Panc1 (cell line): ENCODE measurements around the gene DDC. TPM values are rescaled to one million over a fixed set of nuclear protein-coding genes. Genes with fewer than 3 reads are reported as not detected.

Experiments used
- ATAC-seq: fragments of 200-7000 bp; cut with Tn5 transposase; 2 replicates; pipeline ENCODE4 v1.9.1; 2020; ENCODE audit warnings: mild to moderate bottlenecking, moderate library complexity
- BruUV-seq: library from RNA; stranded (reverse); fragments of 400-500 nt; replicated peaks from 2 replicates; lab custom pipeline; 2021; lab: Mats Ljungman, UMichigan
- CTCF ChIA-PET: fragments of 300-600 bp; sonication (Branson Sonifier 250); formaldehyde crosslinking; loops from one replicate; lab custom pipeline; 2022; ENCODE audit warnings: antibody characterized with exemption; lab: Charles Lee
- POLR2A ChIA-PET: fragments of 300-600 bp; sonication (Branson Sonifier 250); formaldehyde crosslinking; loops from one replicate; lab custom pipeline; 2022; ENCODE audit warnings: antibody characterized with exemption; lab: Charles Lee
- DNase-seq: peaks from one replicate; pipeline ENCODE4 v3.0.0-alpha.2; 2010; ENCODE audit warnings: low read depth, low spot score
- H3K27ac ChIP-seq: 2 replicates; pipeline ENCODE4 v1.5.1; 2011; ENCODE audit warnings: mild to moderate bottlenecking, low read length, inconsistent platforms
- H3K27me3 ChIP-seq: fragments of 200-500 bp; sonication (Bioruptor generic); 2 replicates; pipeline ENCODE4 v1.6.0; 2014; ENCODE audit warnings: low read length, inconsistent platforms; ENCODE audit not compliant: control insufficient read depth, insufficient read depth
- H3K36me3 ChIP-seq: fragments of 200-500 bp; sonication (Bioruptor generic); 2 replicates; pipeline ENCODE4 v1.5.1; 2014; ENCODE audit warnings: inconsistent platforms, mild to moderate bottlenecking, low read length, moderate library complexity; ENCODE audit not compliant: control insufficient read depth, insufficient read depth
- H3K4me1 ChIP-seq: 2 replicates; pipeline ENCODE4 v1.5.1; 2011; ENCODE audit warnings: inconsistent platforms, mild to moderate bottlenecking, low read length, moderate library complexity; ENCODE audit not compliant: control insufficient read depth, insufficient read depth
- H3K4me3 ChIP-seq, 2 experiments: 2 replicates each; pipeline ENCODE4 v1.5.1; 2011 to 2012; ENCODE audit warnings: low read depth in 2 of 2, low read length in 2 of 2, mild to moderate bottlenecking in 2 of 2, inconsistent platforms in 1 of 2, moderate library complexity in 1 of 2
- H3K9me3 ChIP-seq: fragments of 200-500 bp; sonication (Bioruptor generic); 2 replicates; pipeline ENCODE4 v1.5.1; 2014; ENCODE audit warnings: low read depth, mild to moderate bottlenecking, inconsistent platforms, low read length, moderate library complexity; ENCODE audit not compliant: control insufficient read depth, insufficient read depth
- CTCF ChIP-seq: fragments of 450-650 bp; IDR thresholded peaks from 2 replicates; pipeline ENCODE4 v1.5.1; 2017; ENCODE audit warnings: mild to moderate bottlenecking
- POLR2AphosphoS5 ChIP-seq: IDR thresholded peaks from 2 replicates; pipeline ENCODE4 v1.6.1; 2012; ENCODE audit warnings: mild to moderate bottlenecking, low read depth, low read length, moderate library complexity
- REST ChIP-seq, 2 experiments: IDR thresholded peaks; 2 replicates each; pipeline ENCODE4 v1.6.1; 2011 to 2012; ENCODE audit warnings: low read depth in 2 of 2, control low read depth in 1 of 2, low read length in 1 of 2, mild to moderate bottlenecking in 1 of 2, moderate library complexity in 1 of 2; ENCODE audit not compliant: insufficient read depth in 1 of 2
- SIN3A ChIP-seq: IDR thresholded peaks from 2 replicates; pipeline ENCODE4 v1.6.1; 2012; ENCODE audit warnings: low read depth, mild to moderate bottlenecking, low read length, moderate library complexity, borderline replicate concordance; ENCODE audit not compliant: insufficient read depth
- TCF7L2 ChIP-seq: IDR thresholded peaks from 2 replicates; pipeline ENCODE4 v1.6.1; 2011; ENCODE audit warnings: mild to moderate bottlenecking, low read depth, low read length, inconsistent platforms
- in situ Hi-C: cut with HindIII; loops from 2 replicates; pipeline ENCODE4 v1.10.0; 2016; ENCODE audit warnings: low sequenced_read_pairs, low pct_unique_long_range_greater_than_20kb
- intact Hi-C: fragments of 100-400 bp; cut with micrococcal nuclease; formaldehyde crosslinking; loops from one replicate; pipeline ENCODE4 v1.10.0; 2022; ENCODE audit not compliant: unreplicated experiment
- total RNA-seq: library from RNA; stranded (reverse); gene quantifications from one replicate; pipeline ENCODE4 v1.2.1, GENCODE V29; 2021; ENCODE audit not compliant: unreplicated experiment

The DDC gene
- total RNA-seq, 1 experiment from 2014 or later, result not detected

- no peak for ATAC-seq
- H3K27me3 ChIP-seq, result no peaks in the 10 kb centered on the region
- peaks cover 15% of the 10 kb centered on the region; the same call in 1 of the 2 replicates for H3K36me3 ChIP-seq
- in situ Hi-C loops (no loop called here), intact Hi-C loops (no loop called here)
- POLR2A ChIA-PET, result no interaction called here
- no TSS peak for BruUV-seq
- TF ChIP-seq TCF7L2 (peak; percentile 61), CTCF (no peak)
- no peak overlapping the region for H3K4me3 ChIP-seq
- peaks cover 15% of the 10 kb centered on the region; the same call in 1 of the 2 replicates for H3K4me1 ChIP-seq
- peak; percentile 92 for DNase-seq
- no peak overlapping the region for H3K27ac ChIP-seq
- CTCF ChIA-PET, result no interaction called here
- no peaks in the 10 kb centered on the region for H3K9me3 ChIP-seq
These were observed 118.7 kb downstream of the DDC start for GRCh38 chr7:50446542-50446960.

GRCh38 chr7:50436133-50436806 lies 128.9 kb downstream of the DDC start:
- Histone ChIP-seq H3K4me1 (no peaks in the 10 kb centered on the region), H3K9me3 (no peaks in the 10 kb centered on the region), H3K4me3 (no peak overlapping the region), H3K27ac (no peak overlapping the region), H3K27me3 (no peaks in the 10 kb centered on the region), H3K36me3 (no peaks in the 10 kb centered on the region)
- TF ChIP-seq TCF7L2 (no peak), SIN3A (no peak), POLR2AphosphoS5 (no peak), CTCF (no peak), REST (IDR thresholded peaks at IDR 0.05; ENCODE audit: insufficient read depth in 1 of 2, low read depth in 2 of 2, low read length in 1 of 2) (no peak)
- in situ Hi-C loops (no loop called here), intact Hi-C loops (no loop called here)
- no peak for DNase-seq
- no peak for ATAC-seq
- BruUV-seq, result no TSS peak
- CTCF ChIA-PET, result no interaction called here
- POLR2A ChIA-PET, result no interaction called here
